NB4 (cell line): ENCODE results near the gene TXN2.

ENCODE experiments used
- DNase-seq: peaks from one replicate; pipeline ENCODE4 v3.0.0; 2010; ENCODE audit warnings: low read depth
- H3K4me3 ChIP-seq: one replicate; pipeline ENCODE4 v1.5.1; 2011; ENCODE audit warnings: mild to moderate bottlenecking, low read depth, low read length, moderate library complexity
- MYC ChIP-seq: IDR thresholded peaks from 2 replicates; pipeline ENCODE4 v1.6.1; 2011; ENCODE audit warnings: low read depth, low read length
- POLR2A ChIP-seq: IDR thresholded peaks from 2 replicates; pipeline ENCODE4 v1.6.1; 2011; ENCODE audit warnings: mild to moderate bottlenecking; ENCODE audit not compliant: insufficient read length; ENCODE audit errors: extremely low read depth
- TF ChIP-seq, protein P1 (sequence below): IDR thresholded peaks from 2 replicates; pipeline ENCODE4 v1.6.1; 2011; ENCODE audit warnings: low read depth, low read length
- TF ChIP-seq, protein P2 (sequence below): IDR thresholded peaks from one replicate; pipeline ENCODE4 v1.5.1; 2012; ENCODE audit warnings: low read depth, low read length

TXN2 gene

DNA sequence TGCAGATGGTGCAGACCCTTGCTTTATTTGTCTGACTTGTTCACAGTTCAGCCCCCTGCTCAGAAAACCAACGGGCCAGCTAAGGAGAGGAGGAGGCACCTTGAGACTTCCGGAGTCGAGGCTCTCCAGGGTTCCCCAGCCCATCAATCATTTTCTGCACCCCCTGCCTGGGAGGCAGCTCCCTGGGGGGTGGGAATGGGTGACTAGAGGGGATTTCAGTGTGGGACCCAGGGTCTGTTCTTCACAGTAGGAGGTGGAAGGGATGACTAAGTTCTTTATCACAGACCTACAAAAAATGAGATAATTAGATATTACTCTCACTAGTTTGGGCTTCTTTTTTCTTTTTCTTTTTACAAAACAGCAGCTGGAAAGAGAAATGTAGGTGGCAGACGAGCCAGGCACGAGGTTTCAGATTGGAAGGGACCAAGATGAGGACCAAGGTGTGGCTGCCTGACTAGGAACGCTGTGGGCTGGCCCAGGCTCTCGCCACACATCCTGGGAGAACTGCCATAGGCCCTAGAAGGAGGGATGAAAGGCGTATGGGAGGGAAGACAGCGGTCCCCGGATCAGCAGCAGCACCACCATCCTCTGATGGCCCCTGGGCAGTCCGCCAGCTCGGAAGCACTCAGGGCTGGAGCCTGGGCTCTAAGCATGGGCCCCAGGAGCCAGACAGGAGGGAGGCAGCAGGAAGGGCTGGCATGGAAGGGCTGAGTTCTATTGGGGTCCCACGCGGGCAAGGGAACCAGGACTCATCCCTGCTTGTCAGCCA lies 14.2 kb downstream of the TXN2 start:
- DNase-seq = peak; percentile 89
- no peak overlapping the region for H3K4me3 ChIP-seq
- TF ChIP-seq MYC (no peak), POLR2A (no peak)
- TF ChIP-seq, protein P1, sequence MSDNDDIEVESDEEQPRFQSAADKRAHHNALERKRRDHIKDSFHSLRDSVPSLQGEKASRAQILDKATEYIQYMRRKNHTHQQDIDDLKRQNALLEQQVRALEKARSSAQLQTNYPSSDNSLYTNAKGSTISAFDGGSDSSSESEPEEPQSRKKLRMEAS = no peak
- TF ChIP-seq, protein P2, sequence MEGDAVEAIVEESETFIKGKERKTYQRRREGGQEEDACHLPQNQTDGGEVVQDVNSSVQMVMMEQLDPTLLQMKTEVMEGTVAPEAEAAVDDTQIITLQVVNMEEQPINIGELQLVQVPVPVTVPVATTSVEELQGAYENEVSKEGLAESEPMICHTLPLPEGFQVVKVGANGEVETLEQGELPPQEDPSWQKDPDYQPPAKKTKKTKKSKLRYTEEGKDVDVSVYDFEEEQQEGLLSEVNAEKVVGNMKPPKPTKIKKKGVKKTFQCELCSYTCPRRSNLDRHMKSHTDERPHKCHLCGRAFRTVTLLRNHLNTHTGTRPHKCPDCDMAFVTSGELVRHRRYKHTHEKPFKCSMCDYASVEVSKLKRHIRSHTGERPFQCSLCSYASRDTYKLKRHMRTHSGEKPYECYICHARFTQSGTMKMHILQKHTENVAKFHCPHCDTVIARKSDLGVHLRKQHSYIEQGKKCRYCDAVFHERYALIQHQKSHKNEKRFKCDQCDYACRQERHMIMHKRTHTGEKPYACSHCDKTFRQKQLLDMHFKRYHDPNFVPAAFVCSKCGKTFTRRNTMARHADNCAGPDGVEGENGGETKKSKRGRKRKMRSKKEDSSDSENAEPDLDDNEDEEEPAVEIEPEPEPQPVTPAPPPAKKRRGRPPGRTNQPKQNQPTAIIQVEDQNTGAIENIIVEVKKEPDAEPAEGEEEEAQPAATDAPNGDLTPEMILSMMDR = no peak

DNA sequence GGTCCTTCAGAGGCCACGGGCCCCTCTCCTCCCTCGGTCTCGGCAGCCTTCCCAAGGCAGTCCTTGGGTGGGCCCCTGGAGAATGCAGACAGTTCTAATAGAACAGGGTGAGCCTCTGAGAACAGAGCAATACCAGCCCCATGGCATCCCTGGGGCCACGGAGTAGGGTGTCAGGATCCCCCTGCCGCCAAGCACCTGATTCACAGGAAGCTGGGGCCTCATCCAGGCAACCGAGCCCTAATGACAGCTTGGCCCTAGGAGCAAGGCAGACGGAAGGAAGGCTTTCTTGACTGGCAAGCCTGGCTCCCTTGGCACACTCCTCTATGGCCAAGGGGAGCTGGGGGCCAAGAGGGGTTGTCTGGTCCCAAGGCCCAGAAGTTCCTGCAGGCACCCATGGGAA lies 15.2 kb downstream of the TXN2 start:
- DNase-seq = no peak
- no peak overlapping the region for H3K4me3 ChIP-seq
- TF ChIP-seq POLR2A = no peak
- TF ChIP-seq, protein P2 = no peak
- TF ChIP-seq, protein P1 = no peak
- no peak for TF ChIP-seq MYC

DNA sequence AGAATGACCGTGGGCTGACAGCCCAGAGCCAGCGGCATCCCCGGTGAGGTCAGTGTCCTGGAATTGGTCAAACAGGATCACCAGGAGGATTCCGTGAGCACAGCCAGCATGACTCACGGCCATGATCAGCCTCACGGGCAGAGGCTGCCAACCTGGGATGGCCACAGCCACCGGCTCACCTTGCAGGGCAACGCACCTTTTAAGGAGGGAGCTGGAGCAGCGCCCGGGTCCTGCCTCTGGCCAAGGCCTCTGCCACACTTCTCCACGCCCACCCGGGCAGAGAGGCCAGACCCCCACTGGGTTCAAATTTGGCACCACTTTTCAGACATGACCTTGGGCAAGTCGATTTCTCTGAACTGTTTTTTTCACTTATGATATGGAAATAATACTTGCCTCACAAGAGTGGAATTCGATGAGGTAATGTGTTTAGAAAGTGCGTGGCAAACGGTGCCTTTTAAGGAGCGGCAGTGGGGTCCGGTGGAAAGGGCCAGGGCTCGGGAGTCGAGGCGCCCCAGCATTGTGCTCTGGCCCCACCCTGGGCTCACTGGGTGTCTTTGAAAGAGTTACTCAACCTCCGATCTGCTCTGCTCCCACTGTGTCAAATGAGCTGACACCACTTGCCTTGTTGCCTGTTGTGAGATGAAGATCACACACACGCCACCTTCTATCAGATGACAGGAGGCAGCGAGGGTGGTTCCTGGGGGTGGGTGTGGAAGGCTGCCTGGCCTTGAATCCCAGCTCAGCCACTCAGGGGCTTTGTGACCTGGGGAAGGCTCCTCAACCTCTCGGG lies 16.0 kb downstream of the TXN2 start:
- peak; percentile 42 for DNase-seq
- no peak overlapping the region for H3K4me3 ChIP-seq
- TF ChIP-seq, protein P1 = no peak
- TF ChIP-seq POLR2A = no peak
- TF ChIP-seq, protein P2 = no peak
- no peak for TF ChIP-seq MYC

DNA sequence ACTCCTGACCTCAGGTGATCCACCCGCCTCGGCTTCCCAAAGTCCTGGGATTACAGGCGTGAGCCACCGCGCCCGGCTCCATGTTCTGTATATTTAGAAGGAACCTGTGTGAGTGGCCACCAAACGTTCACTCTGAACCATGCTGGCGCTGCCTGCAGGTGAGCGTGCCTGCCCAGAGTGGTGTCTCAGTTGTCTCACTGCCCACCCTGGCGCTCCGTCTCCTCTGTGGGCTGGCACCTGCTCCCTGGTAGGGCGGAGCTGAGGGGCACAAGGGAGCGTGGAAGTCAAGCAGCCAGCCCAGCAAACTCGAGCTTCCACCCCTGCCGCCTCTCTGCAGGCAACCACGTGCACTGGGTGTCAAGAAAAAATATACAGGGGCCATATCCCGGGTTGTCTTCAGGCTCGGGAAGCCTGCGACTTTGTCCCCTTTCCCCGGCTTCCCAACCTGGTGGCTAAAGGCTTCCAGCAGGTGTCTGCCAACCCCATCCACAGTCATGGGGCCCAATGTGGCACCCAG lies 16.7 kb downstream of the TXN2 start:
- no peak for DNase-seq
- TF ChIP-seq, protein P2 = no peak
- TF ChIP-seq, protein P1 = no peak
- no peak for TF ChIP-seq POLR2A
- no peak for TF ChIP-seq MYC
- H3K4me3 ChIP-seq = no peak overlapping the region

DNA sequence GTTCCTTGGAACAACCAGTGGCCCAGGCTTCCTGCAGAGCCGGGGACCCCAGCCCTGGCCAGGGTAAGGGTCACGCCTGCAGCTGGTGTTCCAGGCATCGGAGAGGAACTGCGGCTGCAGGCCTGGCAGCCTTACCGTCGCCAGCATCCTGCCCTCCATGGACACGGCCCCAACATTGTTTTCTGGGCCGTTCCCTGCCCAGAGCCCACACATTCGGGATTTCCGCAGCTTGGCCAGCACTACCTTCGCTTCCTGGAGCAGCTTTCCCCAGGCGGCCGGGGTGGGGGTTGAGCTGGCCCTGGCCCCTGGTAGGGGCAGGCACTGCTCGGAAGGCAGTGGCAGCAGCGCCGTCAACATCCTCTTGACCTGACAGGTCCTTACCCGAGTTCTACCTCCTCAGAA lies 17.7 kb downstream of the TXN2 start:
- TF ChIP-seq, protein P2 = no peak
- no peak for TF ChIP-seq MYC
- no peak for TF ChIP-seq POLR2A
- TF ChIP-seq, protein P1 = no peak

More for the DNA sequence above, 17.7 kb downstream of the TXN2 start:
- H3K4me3 ChIP-seq = no peak overlapping the region
- DNase-seq = no peak
